GM12878 (cell line): Measurements from ENCODE around the gene TRMU. TPM values are rescaled to one million over a fixed set of nuclear protein-coding genes. Genes with fewer than 3 reads are reported as not detected.
A peak's percentile ranks its signal among the peaks of the same experiment; 100 is the strongest.

Source experiments
- ATAC-seq: fragments of 200-7000 bp; cut with Tn5 transposase; 3 replicates; pipeline ENCODE4 v1.9.1; 2020; ENCODE audit warnings: mild to moderate bottlenecking, moderate library complexity
- BruUV-seq: library from RNA; stranded (reverse); fragments of 400-500 nt; replicated peaks from 2 replicates; lab custom pipeline; 2021; lab: Mats Ljungman, UMichigan
- CTCF ChIA-PET: fragments of 300-600 bp; sonication (Branson Sonifier 250); formaldehyde crosslinking; extraction: SDS; loops from one replicate; lab custom pipeline; 2021; ENCODE audit warnings: inconsistent platforms; lab: Yijun Ruan, JAX
- POLR2A ChIA-PET: fragments of 350-600 bp; formaldehyde crosslinking; extraction: SDS; loops from one replicate; lab custom pipeline; 2021; ENCODE audit warnings: inconsistent platforms; lab: Charles Lee
- RAD21 ChIA-PET: fragments of 300-600 bp; sonication (Branson Sonifier 250); formaldehyde crosslinking; loops from one replicate; lab custom pipeline; 2023; ENCODE audit warnings: antibody characterized with exemption; ENCODE audit not compliant: unreplicated experiment; lab: Charles Lee
- SMC1A ChIA-PET: fragments of 300-600 bp; sonication (Branson Sonifier 250); formaldehyde crosslinking; loops from one replicate; lab custom pipeline; 2023; ENCODE audit not compliant: unreplicated experiment, uncharacterized antibody; lab: Charles Lee
- DNase-seq: peaks from one replicate; pipeline ENCODE4 v3.0.0-alpha.2; 2011; ENCODE audit warnings: low read depth, low spot score
- FAIRE-seq: peaks from 3 replicates; lab custom pipeline; 2011; peaks lifted over from hg19 to GRCh38; lab: Jason Lieb, UNC
- H2AFZ ChIP-seq: 2 replicates; pipeline ENCODE4 v1.6.0; 2011; ENCODE audit warnings: low read depth, low read length, control low read depth; ENCODE audit not compliant: control insufficient read depth
- H3K27ac ChIP-seq: 2 replicates; pipeline ENCODE4 v1.5.1; 2011; ENCODE audit warnings: control low read depth; ENCODE audit not compliant: control insufficient read depth, insufficient read depth
- H3K27me3 ChIP-seq, 2 experiments: replicated peaks in 1 of 2; 2 replicates each; pipeline versions ENCODE4 v1.6.0 to v1.6.1; 2011; ENCODE audit warnings: low read length in 1 of 2; ENCODE audit not compliant: control insufficient read depth in 2 of 2, insufficient read depth in 2 of 2
- H3K36me3 ChIP-seq, 2 experiments: 2 replicates each; pipeline ENCODE4 v1.5.1; 2011; ENCODE audit warnings: low read length in 1 of 2; ENCODE audit not compliant: control insufficient read depth in 2 of 2, insufficient read depth in 2 of 2
- H3K4me1 ChIP-seq: 2 replicates; pipeline ENCODE4 v1.6.1; 2011; ENCODE audit warnings: mild to moderate bottlenecking, low read length, moderate library complexity, mixed read lengths; ENCODE audit not compliant: control insufficient read depth, insufficient read depth
- H3K4me2 ChIP-seq: 2 replicates; pipeline ENCODE4 v1.6.0; 2011; ENCODE audit warnings: control low read depth; ENCODE audit not compliant: control insufficient read depth, insufficient read depth
- H3K4me3 ChIP-seq: fragments of 200-600 bp; sonication (generic); 2 replicates; pipeline ENCODE4 v1.5.1; 2016
- H3K79me2 ChIP-seq: 2 replicates; pipeline ENCODE4 v1.6.0; 2011; ENCODE audit warnings: low read length; ENCODE audit not compliant: control insufficient read depth, insufficient read depth
- H3K9ac ChIP-seq: 2 replicates; pipeline ENCODE4 v1.8.0; 2011; ENCODE audit warnings: low read length, control low read depth, mixed read lengths; ENCODE audit not compliant: control insufficient read depth, insufficient read depth
- H3K9me3 ChIP-seq: replicated peaks from 3 replicates; pipeline ENCODE4 v1.5.1; 2011; ENCODE audit warnings: mild to moderate bottlenecking, low read length; ENCODE audit not compliant: control insufficient read depth, insufficient read depth
- H4K20me1 ChIP-seq: 2 replicates; pipeline ENCODE4 v1.6.0; 2011; ENCODE audit not compliant: control insufficient read depth, insufficient read depth
- EP300 ChIP-seq, 2 experiments: fragments of 150-350 bp in 1 of 2; IDR thresholded peaks; 2 replicates each; pipeline ENCODE4 v1.6.1; 2011 to 2012; ENCODE audit warnings: low read depth in 2 of 2, low read length in 2 of 2, borderline replicate concordance in 1 of 2, improper control_type of control experiment in 1 of 2, inconsistent platforms in 1 of 2; ENCODE audit not compliant: control insufficient read depth in 1 of 2
- POLR2A ChIP-seq: IDR thresholded peaks from 2 replicates; pipeline ENCODE4 v1.6.1; 2011; ENCODE audit warnings: low read depth, mild to moderate bottlenecking, low read length
- SIN3A ChIP-seq: IDR thresholded peaks from 2 replicates; pipeline ENCODE4 v1.6.1; 2012; ENCODE audit warnings: low read depth, low read length, improper control_type of control experiment
- STAT3 ChIP-seq: IDR thresholded peaks from 2 replicates; pipeline ENCODE4 v1.6.1; 2011; ENCODE audit warnings: low read depth, low read length, improper control_type of control experiment
- WGBS: methylation state at CpG from one replicate; pipeline ENCODE4 v1.1.6; 2016; ENCODE audit warnings: low lambda C conversion rate; ENCODE audit not compliant: insufficient replicate concordance, insufficient coverage; ENCODE audit errors: missing lambda C conversion rate; 5-methylcytosine and 5-hydroxymethylcytosine counted together
- in situ Hi-C: fragments of 300-500 bp; cut with MboI; formaldehyde crosslinking; loops from 9 replicates; pipeline ENCODE4 v1.14.3; 2018; ENCODE audit warnings: mixed read lengths
- intact Hi-C: fragments of 100-400 bp; cut with micrococcal nuclease; formaldehyde crosslinking; loops from one replicate; pipeline ENCODE4 v1.14.2; 2022; ENCODE audit not compliant: unreplicated experiment
- polyA plus RNA-seq, 11 experiments: library from polyadenylated mRNA; depleted of rRNA in 4 of 11; unstranded in 6 of 11; stranded (reverse) in 5 of 11; fragments of >200 nt; fragmentation: Nextera tagmentation in 4 of 11; fragmentation: Illumina TruSeq in 1 of 11; extraction: Ambion mirVana in 4 of 11; extraction: Trizol in 1 of 11; gene quantifications; 1 replicate in 1 of 11; 2 replicates in 10 of 11; pipeline versions ENCODE4 v1.2.1 to v1.2.3, GENCODE V29; 2011 to 2016; ENCODE audit warnings: inconsistent platforms in 2 of 11, missing spikeins in 2 of 11, low read depth in 1 of 11
- total RNA-seq, 4 experiments: library from RNA; depleted of rRNA in 3 of 4; stranded (reverse); fragments of >200 nt in 3 of 4; fragmentation: Illumina TruSeq in 1 of 4; extraction: Trizol in 1 of 4; gene quantifications; 2 replicates each; pipeline versions ENCODE4 v1.2.1 to v1.2.3, GENCODE V29; 2013 to 2021
- TF ChIP-seq, protein P1 (sequence below): IDR thresholded peaks from 2 replicates; pipeline ENCODE4 v1.6.1; 2011; ENCODE audit warnings: borderline replicate concordance, low read depth, mild to moderate bottlenecking, moderate library complexity, low read length; ENCODE audit not compliant: insufficient read depth, poor library complexity, severe bottlenecking

TRMU gene
- total and polyA plus RNA-seq, 10 of the 15 experiments (the other 5 are each of a cell fraction or from before 2014, with no cell fraction given) = 3.5 to 57.0 (median 44.0) TPM

GRCh38 chr22:46289244-46289891 is 46.1 kb upstream of the TRMU start:
- RAD21 ChIA-PET = no interaction called here
- Histone ChIP-seq H3K9ac (no peak overlapping the region), H3K4me2 (peak overlapping the region; percentile 99; the same call in 1 of the 2 replicates), H3K9me3 (no peaks in the 10 kb centered on the region; the same call in 2 of the 3 replicates), H3K4me1 (peaks cover 33% of the 10 kb centered on the region), H3K27me3 (no peaks in the 10 kb centered on the region), H3K4me3 (no peak overlapping the region), H4K20me1 (no peaks in the 10 kb centered on the region), H3K27ac (peak overlapping the region; percentile 86; the same call in 1 of the 2 replicates), H2AFZ (no peak overlapping the region), H3K36me3 (peaks cover 3 to 8% of the 10 kb centered on the region in 2 experiments; a peak in 3 of 4 replicates), H3K79me2 (peaks cover 17% of the 10 kb centered on the region)
- intact Hi-C loops (no loop called here), in situ Hi-C loops (no loop called here)
- no peak for FAIRE-seq
- DNase-seq = no peak
- SMC1A ChIA-PET = interaction anchor here (1.0 to 1.5 kb wide), 2 partner anchors 20 to 167 kb away, joined by 3 to 4 read pairs; no protein-coding TSS in a partner anchor
- WGBS = 91% methylated on average over 33 of the region's 33 CpGs
- POLR2A ChIA-PET = interaction anchor here (0.6 to 1.2 kb wide), 4 partner anchors 8 to 21 kb away, joined by 3 to 5 read pairs (median 4); partner anchors contain the start of gene TTC38
- ATAC-seq = no peak
- CTCF ChIA-PET = no interaction called here
- TF ChIP-seq, protein P1, sequence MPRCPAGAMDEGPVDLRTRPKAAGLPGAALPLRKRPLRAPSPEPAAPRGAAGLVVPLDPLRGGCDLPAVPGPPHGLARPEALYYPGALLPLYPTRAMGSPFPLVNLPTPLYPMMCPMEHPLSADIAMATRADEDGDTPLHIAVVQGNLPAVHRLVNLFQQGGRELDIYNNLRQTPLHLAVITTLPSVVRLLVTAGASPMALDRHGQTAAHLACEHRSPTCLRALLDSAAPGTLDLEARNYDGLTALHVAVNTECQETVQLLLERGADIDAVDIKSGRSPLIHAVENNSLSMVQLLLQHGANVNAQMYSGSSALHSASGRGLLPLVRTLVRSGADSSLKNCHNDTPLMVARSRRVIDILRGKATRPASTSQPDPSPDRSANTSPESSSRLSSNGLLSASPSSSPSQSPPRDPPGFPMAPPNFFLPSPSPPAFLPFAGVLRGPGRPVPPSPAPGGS = no peak
- no peak for TF ChIP-seq EP300 (IDR thresholded peaks at IDR 0.05; ENCODE audit: borderline replicate concordance in 1 of 2, control insufficient read depth in 1 of 2, low read depth in 2 of 2, low read length in 2 of 2)
- TF ChIP-seq STAT3 = no peak
- TF ChIP-seq SIN3A = no peak
- peak; percentile 21; the same call in 1 of the 2 replicates for TF ChIP-seq POLR2A
- no TSS peak for BruUV-seq
